ENCODE measurements around the gene CDKN2AIP. TPM values are rescaled to one million over a fixed set of nuclear protein-coding genes. Genes with fewer than 3 reads are reported as not detected.

The CDKN2AIP gene
- total RNA-seq, 2 experiments from 2014 or later = 26.4 to 26.6 TPM

- no peak for TF ChIP-seq CTCF (IDR thresholded peaks at IDR 0.05)
- Mint-ChIP-seq H3K36me3 (ENCODE audit: low read depth) (no peaks in the 10 kb centered on the region), H3K27me3 (peaks cover 5% of the 10 kb centered on the region), H3K9me3 (no peaks in the 10 kb centered on the region), H3K27ac (peak overlapping the region; percentile 40), H3K4me3 (no peak overlapping the region), H3K4me1 (ENCODE audit: low read depth) (peaks cover 13% of the 10 kb centered on the region)
- CTCF ChIA-PET = interaction anchor here (1.4 kb wide), 1 partner anchor 140 kb away, joined by 4 read pairs; no protein-coding TSS in a partner anchor
- POLR2A ChIA-PET = no interaction called here
- ATAC-seq = no peak
- peak; percentile 35 for DNase-seq
- intact Hi-C loops (cut with micrococcal nuclease) = no loop called here
Measured at GRCh38 chr4:183402771-183403170, 41.7 kb upstream of the CDKN2AIP start.

GRCh38 chr4:183403486-183403885 lies 41.0 kb upstream of the CDKN2AIP start:
- intact Hi-C loops (cut with micrococcal nuclease) = no loop called here
- DNase-seq = no peak
- H3K9me3 Mint-ChIP-seq = no peaks in the 10 kb centered on the region
- peaks cover 14% of the 10 kb centered on the region for H3K4me1 Mint-ChIP-seq (ENCODE audit: low read depth)
- H3K27me3 Mint-ChIP-seq = peaks cover 5% of the 10 kb centered on the region
- no peak overlapping the region for H3K4me3 Mint-ChIP-seq
- H3K27ac Mint-ChIP-seq = no peak overlapping the region
- ATAC-seq = no peak
- no peaks in the 10 kb centered on the region for H3K36me3 Mint-ChIP-seq (ENCODE audit: low read depth)
- no peak for TF ChIP-seq CTCF (IDR thresholded peaks at IDR 0.05)
- POLR2A ChIA-PET = no interaction called here
- CTCF ChIA-PET = interaction anchor here (0.8 to 1.4 kb wide), 2 partner anchors 141 to 147 kb away, joined by 3 to 4 read pairs; no protein-coding TSS in a partner anchor

DNA sequence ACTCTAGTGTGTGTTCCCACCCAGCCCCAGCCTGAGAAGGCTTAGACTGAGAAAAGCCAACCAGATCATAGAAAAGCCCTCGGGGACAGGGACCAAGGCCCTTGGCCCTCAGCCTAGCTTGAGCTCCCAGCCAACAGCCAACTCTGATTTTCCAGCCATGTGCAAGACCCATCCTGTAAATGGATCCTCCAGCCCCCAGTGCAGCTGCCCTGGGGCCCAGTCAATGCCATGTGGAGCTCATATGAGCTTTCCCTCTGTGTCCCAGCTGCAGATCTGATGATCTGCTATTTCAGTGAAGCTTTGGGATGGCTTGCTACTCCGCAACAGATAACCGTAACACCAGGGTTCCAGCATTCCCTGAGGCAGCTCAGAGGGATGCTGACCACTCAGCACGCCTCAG lies 40.5 kb upstream of the CDKN2AIP start:
- Mint-ChIP-seq H3K36me3 (ENCODE audit: low read depth) (no peaks in the 10 kb centered on the region), H3K9me3 (no peaks in the 10 kb centered on the region), H3K27me3 (peaks cover 4% of the 10 kb centered on the region), H3K4me1 (ENCODE audit: low read depth) (peaks cover 12% of the 10 kb centered on the region), H3K27ac (no peak overlapping the region), H3K4me3 (no peak overlapping the region)
- no peak for ATAC-seq
- TF ChIP-seq CTCF (IDR thresholded peaks at IDR 0.05) = no peak
- intact Hi-C loops (cut with micrococcal nuclease) = no loop called here
- DNase-seq = no peak
- ChIA-PET CTCF (interaction anchor here (0.8 kb wide), 1 partner anchor 147 kb away, joined by 3 read pairs; no protein-coding TSS in a partner anchor), POLR2A (no interaction called here)

DNA sequence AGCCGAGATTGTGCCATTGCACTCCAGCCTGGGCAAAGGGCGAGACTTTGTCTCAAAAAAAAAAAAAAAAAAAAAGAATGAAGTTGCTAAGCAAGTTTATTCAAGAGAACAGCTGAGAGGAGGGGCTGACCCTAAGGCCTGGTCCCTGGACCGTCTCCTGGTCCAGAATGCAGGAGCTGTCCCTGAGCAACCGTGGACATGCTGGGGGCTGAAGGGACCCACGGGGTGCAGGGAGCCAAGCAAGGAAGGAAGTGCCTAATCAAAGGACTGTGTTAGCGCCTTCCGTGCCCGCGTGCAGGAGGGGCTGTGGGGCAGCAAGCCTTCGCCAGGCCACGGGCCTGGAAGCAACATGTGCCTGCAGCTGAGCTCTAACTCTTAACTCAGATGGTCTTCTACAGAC lies 39.1 kb upstream of the CDKN2AIP start:
- no peak overlapping the region for H3K4me3 Mint-ChIP-seq
- DNase-seq (no peak), ATAC-seq (no peak)
- peaks cover 2% of the 10 kb centered on the region for H3K27me3 Mint-ChIP-seq
- ChIA-PET POLR2A (no interaction called here), CTCF (no interaction called here)
- H3K4me1 Mint-ChIP-seq (ENCODE audit: low read depth) = peaks cover 10% of the 10 kb centered on the region
- no peaks in the 10 kb centered on the region for H3K36me3 Mint-ChIP-seq (ENCODE audit: low read depth)
- no peak for TF ChIP-seq CTCF (IDR thresholded peaks at IDR 0.05)
- H3K9me3 Mint-ChIP-seq = no peaks in the 10 kb centered on the region
- H3K27ac Mint-ChIP-seq = no peak overlapping the region
- intact Hi-C loops (cut with micrococcal nuclease) = no loop called here

GRCh38 chr4:183407128-183407585 lies 37.3 kb upstream of the CDKN2AIP start:
- peak; percentile 70 for TF ChIP-seq CTCF (IDR thresholded peaks at IDR 0.05)
- CTCF ChIA-PET = interaction anchor here (0.7 to 2.4 kb wide), 26 partner anchors 9 to 691 kb away, joined by 3 to 10 read pairs (median 4); partner anchors contain the start of gene CDKN2AIP
- peak; percentile 93 for DNase-seq
- POLR2A ChIA-PET = interaction anchor here (0.7 to 1.9 kb wide), 4 partner anchors 11 to 65 kb away, joined by 3 to 13 read pairs (median 4); partner anchors contain the start of gene CDKN2AIP
- intact Hi-C loops (cut with micrococcal nuclease) = no loop called here
- no peaks in the 10 kb centered on the region for H3K27me3 Mint-ChIP-seq
- peak overlapping the region; percentile 80 for H3K27ac Mint-ChIP-seq
- no peaks in the 10 kb centered on the region for H3K9me3 Mint-ChIP-seq
- peak; percentile 96 for ATAC-seq
- peak overlapping the region; percentile 74 for H3K4me3 Mint-ChIP-seq
- peaks cover 10% of the 10 kb centered on the region for H3K4me1 Mint-ChIP-seq (ENCODE audit: low read depth)
- H3K36me3 Mint-ChIP-seq (ENCODE audit: low read depth) = no peaks in the 10 kb centered on the region
